GM12801 (cell line): ENCODE results near the gene STARD3NL.

Experiments
- CTCF ChIP-seq: IDR thresholded peaks from one replicate; pipeline ENCODE4 v1.5.1; 2011; ENCODE audit warnings: control low read depth; ENCODE audit not compliant: insufficient read length; ENCODE audit errors: extremely low read depth

Gene STARD3NL

GRCh38 chr7:38244516-38244915 lies 66.5 kb downstream of the STARD3NL start:
- no peak for TF ChIP-seq CTCF

GRCh38 chr7:38245409-38245977 lies 67.4 kb downstream of the STARD3NL start:
- TF ChIP-seq CTCF = no peak

GRCh38 chr7:38248069-38248567 lies 70.1 kb downstream of the STARD3NL start:
- TF ChIP-seq CTCF = no peak

GRCh38 chr7:38257350-38257677 lies 79.3 kb downstream of the STARD3NL start:
- no peak for TF ChIP-seq CTCF

GRCh38 chr7:38262545-38262944 lies 84.5 kb downstream of the STARD3NL start:
- no peak for TF ChIP-seq CTCF

- no peak for TF ChIP-seq CTCF
These were observed 95.4 kb downstream of the STARD3NL start, which contains the start of gene TARP for GRCh38 chr7:38273286-38273995. Gene TARP (minus strand): TSS chr7:38273636.

- TF ChIP-seq CTCF = no peak
These were observed 96.4 kb downstream of the STARD3NL start for GRCh38 chr7:38274486-38274885.
